Coronary artery (tissue), 2 donors: ENCODE measurements around the gene TMEM238.
A peak's percentile ranks its signal among the peaks of the same experiment; 100 is the strongest.

ENCODE experiments used
- DNase-seq: peaks from one replicate; pipeline ENCODE4 v3.0.0-alpha.2; 2017; ENCODE audit warnings: low spot score
- H3K27ac ChIP-seq, 2 donors: fragments of 200-600 bp; sonication (generic); one replicate each; pipeline ENCODE4 v1.5.1; 2016 to 2019
- H3K4me3 ChIP-seq: fragments of 200-600 bp; sonication (generic); 2 replicates; pipeline ENCODE4 v1.5.1; 2016; ENCODE audit warnings: mild to moderate bottlenecking, moderate library complexity
- TF ChIP-seq, protein P1 (sequence below): fragments of 200-600 bp; sonication (generic); IDR thresholded peaks from one replicate; pipeline ENCODE4 v1.5.1; 2019; ENCODE audit warnings: antibody characterized with exemption

TMEM238 gene, protein sequence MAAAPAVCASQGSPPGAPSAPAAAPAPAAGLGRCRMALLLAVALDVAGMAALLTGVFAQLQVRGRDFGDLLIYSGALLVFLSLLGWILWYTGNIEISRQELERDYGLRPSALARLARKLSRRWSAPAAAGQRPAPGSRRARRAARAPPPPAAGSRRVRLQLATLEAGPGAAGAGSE

DNA sequence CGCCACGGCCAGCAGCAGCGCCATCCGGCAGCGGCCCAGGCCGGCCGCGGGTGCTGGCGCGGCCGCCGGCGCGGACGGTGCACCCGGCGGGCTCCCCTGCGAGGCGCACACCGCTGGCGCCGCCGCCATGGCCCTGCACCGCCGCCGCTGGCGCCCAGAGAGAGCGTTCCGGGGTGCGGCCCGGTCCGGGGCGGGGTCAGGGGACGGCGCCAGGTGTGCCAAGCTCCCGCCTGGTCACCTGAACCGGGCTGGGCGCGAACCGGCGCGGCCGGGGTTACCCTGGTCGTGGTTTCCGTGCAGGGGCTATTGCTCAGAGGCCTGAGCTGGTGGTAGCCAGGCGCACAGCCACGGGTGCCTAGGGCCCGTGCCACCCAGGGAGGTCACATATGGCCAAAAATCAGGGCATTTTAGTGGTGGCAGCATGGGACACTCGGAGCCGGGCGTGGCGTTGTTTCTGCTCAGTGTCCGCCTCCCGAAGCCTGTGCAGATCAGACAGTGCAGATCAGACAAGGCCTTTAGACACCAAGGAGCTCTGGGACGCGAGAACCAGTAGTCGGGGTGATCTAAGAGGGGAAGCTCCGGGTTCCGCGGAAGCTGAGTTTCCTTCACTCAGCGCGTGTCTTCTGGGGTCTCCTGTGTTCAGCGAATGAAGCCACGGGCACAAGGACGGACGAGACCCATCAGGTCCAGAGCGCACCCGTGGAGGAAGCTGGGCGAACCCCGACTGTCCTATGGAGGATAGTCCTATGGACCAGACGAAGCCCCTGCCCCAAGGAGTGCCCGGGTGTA is at the start of gene TMEM238:
TSS of gene TMEM238 (minus strand) at position 162 of the 789 bp plus-strand sequence. CDS start at position 129, 33 bp downstream.
- TF ChIP-seq, protein P1, sequence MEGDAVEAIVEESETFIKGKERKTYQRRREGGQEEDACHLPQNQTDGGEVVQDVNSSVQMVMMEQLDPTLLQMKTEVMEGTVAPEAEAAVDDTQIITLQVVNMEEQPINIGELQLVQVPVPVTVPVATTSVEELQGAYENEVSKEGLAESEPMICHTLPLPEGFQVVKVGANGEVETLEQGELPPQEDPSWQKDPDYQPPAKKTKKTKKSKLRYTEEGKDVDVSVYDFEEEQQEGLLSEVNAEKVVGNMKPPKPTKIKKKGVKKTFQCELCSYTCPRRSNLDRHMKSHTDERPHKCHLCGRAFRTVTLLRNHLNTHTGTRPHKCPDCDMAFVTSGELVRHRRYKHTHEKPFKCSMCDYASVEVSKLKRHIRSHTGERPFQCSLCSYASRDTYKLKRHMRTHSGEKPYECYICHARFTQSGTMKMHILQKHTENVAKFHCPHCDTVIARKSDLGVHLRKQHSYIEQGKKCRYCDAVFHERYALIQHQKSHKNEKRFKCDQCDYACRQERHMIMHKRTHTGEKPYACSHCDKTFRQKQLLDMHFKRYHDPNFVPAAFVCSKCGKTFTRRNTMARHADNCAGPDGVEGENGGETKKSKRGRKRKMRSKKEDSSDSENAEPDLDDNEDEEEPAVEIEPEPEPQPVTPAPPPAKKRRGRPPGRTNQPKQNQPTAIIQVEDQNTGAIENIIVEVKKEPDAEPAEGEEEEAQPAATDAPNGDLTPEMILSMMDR = no peak
- Histone ChIP-seq H3K4me3 (peak within 1 kb of the TSS; percentile 83), H3K27ac (peak within 1 kb of the TSS; percentile 79 to 97)
- DNase-seq = no peak

DNA sequence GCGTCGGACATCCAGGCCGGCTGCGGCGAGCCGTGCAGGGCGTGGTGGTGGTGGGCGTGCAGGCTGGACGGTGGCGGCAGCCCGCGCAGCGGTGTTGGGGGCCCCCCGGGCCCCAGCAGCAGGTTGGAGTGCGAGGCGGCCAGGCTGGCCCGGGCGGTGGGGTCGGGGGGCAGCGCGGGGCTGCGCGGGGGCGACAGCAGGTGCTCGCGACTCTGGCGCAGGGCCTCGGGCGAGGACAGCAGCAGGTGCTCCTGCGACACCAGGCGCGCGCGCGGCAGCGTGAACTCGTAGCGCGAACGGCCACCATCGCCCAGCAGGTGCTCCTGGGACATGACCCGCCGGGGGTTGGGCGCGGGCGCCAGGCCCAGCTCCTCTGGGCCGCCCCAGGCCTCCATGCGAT is 49.2 kb upstream of the TMEM238 start:
- TF ChIP-seq, protein P1 = no peak
- DNase-seq = no peak
- no peak overlapping the region for H3K27ac ChIP-seq
- no peak overlapping the region for H3K4me3 ChIP-seq

DNA sequence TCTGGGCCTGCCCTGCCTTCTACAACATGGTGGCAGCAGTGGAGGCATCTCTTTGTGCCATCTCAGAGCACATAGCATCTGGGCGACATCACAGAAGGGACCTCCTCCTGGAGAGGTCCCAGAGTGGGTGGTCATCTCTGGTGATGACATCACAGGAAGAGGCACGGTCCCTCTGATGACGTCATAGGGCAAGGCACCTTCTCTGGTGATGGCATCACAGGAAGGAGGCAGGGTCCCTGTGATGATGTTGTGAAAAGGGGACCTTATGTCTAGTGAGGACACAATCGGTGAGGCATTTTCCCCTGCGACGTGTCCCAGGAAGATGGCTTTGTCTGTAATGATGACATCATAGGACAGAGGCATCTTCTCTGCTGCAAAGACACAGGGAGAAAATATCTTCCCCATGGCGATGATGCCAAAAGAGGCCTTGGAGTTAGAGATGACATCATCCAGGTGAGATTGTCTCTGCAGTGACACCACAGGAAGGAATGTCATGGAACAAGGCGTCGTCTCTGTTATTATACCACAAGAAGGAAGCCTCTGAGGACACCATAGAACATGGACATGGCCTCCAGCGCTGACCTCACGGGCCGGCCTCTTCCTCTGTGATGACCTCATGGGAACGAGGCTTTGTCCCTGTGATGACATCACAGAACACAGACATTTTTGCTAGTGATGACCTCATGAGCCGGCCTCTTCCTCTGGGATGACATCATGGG is 48.3 kb upstream of the TMEM238 start:
- H3K27ac ChIP-seq = no peak overlapping the region
- DNase-seq = no peak
- TF ChIP-seq, protein P1 = no peak
- no peak overlapping the region for H3K4me3 ChIP-seq

DNA sequence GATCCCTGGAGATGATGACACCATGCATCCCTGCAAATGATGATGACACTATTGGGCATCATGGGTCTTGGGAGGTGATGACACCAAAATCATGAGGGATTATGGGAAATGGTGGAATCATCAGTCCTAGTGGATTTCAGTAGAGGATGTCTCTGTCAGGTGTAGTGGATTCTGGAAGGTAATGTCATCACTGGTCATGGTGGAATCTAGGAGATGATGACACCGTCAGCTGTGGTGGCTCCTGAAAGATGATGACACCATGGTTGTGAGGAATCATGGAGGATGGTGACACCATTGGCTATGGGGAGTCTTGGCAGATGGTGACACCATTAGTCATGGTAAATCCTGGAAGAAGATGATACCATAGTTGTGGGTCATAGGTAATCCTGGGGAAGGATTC is 47.1 kb upstream of the TMEM238 start:
- H3K4me3 ChIP-seq = no peak overlapping the region
- no peak for DNase-seq
- TF ChIP-seq, protein P1 = no peak
- no peak overlapping the region for H3K27ac ChIP-seq

DNA sequence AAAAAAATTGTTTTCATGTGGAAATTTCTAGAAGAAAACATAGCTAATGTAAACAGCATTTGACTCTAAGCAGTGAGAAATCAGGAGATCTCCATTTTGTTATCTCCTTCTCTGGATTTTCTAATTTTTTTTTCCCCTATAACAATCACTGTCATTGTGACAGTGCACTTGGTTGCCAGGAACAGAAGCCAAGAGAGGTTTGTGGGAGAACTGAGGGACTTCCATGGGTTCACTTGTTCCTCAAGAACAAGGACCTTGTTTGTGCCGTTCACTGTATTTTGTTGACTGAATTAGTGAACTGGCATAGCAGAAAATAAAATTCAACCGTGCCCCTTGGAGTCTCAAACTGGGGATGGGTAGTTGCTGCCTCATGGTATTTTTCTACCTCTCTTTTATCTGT is 42.0 kb upstream of the TMEM238 start:
- no peak for DNase-seq
- TF ChIP-seq, protein P1 = no peak
- Histone ChIP-seq H3K4me3 (no peak overlapping the region), H3K27ac (no peak overlapping the region)

DNA sequence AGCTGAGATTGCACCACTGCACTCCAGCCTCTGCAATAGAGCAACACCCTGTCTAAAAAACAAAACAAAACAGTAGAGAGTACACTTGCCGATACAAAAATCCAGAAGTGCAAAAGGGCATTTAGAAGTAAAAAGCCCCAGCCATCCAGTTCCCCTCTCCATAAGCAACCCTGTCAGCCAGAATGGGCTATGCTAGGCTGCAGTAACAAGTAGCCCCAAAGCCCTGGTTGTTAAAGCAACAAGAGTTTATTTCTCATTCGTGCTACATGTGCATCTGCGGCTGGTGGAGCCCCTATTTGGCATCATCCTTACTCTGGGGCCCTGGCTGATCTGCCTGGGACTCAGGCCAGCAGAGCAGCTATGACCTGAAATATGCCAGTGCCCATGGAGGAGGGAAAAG is 40.4 kb upstream of the TMEM238 start:
- no peak for DNase-seq
- TF ChIP-seq, protein P1 = no peak
- H3K4me3 ChIP-seq = no peak overlapping the region
- no peak overlapping the region for H3K27ac ChIP-seq
